ENCODE results near the gene TMEM131L. TPM values are rescaled to one million over a fixed set of nuclear protein-coding genes. Genes with fewer than 3 reads are reported as not detected.

TMEM131L gene
- total RNA-seq, 2 donors from 2014 or later = 22.2 to 25.6 TPM

DNA sequence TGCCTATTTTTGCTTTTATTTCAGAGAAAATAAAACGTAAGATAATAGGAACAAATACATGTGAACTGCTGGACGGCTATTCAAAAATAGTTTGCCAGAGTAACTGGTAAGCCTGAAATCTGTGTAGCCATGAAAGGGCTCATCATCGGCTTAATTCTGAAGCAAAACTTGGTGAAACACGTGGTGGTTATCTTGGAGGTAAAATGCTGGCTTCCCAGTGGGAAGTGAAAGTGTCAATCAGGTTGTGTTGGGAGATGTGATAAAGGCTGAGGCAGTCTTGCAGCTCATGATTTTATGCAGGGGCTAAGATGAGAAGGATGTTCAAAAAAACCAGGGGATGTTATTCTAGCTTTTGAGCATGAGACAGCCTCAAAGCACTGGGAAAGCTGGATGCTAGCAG, 181.8 kb downstream of the TMEM131L start:
- Histone ChIP-seq H3K9me3 (peaks cover 4% of the 10 kb centered on the region), H3K27me3 (replicated peaks; ENCODE audit: insufficient read depth) (no peaks in the 10 kb centered on the region), H3K4me3 (no peak overlapping the region), H3K36me3 (no peaks in the 10 kb centered on the region), H3K27ac (peak overlapping the region; percentile 27 to 51), H3K4me1 (ENCODE audit: control insufficient read depth in 1 of 2, low read depth in 2 of 2) (peaks cover 16 to 42% of the 10 kb centered on the region in 2 donors)
- TF ChIP-seq, protein P1, sequence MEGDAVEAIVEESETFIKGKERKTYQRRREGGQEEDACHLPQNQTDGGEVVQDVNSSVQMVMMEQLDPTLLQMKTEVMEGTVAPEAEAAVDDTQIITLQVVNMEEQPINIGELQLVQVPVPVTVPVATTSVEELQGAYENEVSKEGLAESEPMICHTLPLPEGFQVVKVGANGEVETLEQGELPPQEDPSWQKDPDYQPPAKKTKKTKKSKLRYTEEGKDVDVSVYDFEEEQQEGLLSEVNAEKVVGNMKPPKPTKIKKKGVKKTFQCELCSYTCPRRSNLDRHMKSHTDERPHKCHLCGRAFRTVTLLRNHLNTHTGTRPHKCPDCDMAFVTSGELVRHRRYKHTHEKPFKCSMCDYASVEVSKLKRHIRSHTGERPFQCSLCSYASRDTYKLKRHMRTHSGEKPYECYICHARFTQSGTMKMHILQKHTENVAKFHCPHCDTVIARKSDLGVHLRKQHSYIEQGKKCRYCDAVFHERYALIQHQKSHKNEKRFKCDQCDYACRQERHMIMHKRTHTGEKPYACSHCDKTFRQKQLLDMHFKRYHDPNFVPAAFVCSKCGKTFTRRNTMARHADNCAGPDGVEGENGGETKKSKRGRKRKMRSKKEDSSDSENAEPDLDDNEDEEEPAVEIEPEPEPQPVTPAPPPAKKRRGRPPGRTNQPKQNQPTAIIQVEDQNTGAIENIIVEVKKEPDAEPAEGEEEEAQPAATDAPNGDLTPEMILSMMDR (IDR thresholded peaks at IDR 0.05) = no peak
- ATAC-seq (ENCODE audit: insufficient number of reproducible peaks, low FRiP score, low read depth) (no peak), DNase-seq (ENCODE audit: low spot score) (no peak)

DNA sequence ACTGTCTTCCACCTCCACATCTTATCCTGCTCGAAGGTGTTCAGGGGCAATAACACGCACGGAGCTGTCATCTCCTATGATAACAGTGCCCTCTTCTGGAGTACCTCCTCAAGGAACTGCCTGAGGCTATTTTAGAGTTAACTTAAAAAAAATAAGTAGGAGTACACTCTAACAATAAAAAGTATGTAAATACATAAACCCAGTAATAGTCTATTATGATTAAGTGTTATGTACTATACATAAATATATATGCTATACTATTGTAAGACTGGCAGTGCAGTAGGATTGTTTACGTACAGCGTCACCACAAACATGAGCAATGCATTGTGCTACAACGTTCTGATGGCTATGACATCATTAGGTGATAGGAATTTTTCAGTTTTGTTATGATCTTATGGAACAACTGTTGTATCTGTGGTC, 183.4 kb downstream of the TMEM131L start:
- Histone ChIP-seq H3K9me3 (peaks cover 4% of the 10 kb centered on the region), H3K27ac (no peak overlapping the region), H3K27me3 (replicated peaks; ENCODE audit: insufficient read depth) (no peaks in the 10 kb centered on the region), H3K4me1 (ENCODE audit: control insufficient read depth in 1 of 2, low read depth in 2 of 2) (peaks cover 16 to 42% of the 10 kb centered on the region in 2 donors), H3K4me3 (no peak overlapping the region), H3K36me3 (no peaks in the 10 kb centered on the region)
- TF ChIP-seq, protein P1 (IDR thresholded peaks at IDR 0.05) = no peak
- DNase-seq (ENCODE audit: low spot score) = no peak
- ATAC-seq (ENCODE audit: insufficient number of reproducible peaks, low FRiP score, low read depth) = no peak

DNA sequence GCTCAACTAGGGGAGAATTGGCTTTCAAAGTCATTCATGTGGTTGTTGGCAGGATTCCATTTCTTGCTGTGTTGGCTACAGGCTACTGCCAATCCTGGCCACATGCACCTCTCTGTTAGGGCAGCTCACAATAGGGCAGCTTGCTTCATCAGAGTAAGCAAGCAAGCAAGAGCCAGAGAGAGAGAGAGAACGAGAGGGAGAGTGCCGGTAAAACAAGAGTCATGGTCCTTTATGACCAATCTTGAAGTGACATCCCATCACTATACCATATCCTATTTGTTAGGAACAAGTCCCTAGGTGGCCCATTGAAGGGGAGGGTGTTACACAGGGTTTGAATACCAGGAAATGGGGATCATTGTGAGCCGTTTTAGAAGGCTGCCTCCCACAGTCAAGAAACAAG, 185.0 kb downstream of the TMEM131L start:
- TF ChIP-seq, protein P1 (IDR thresholded peaks at IDR 0.05) = no peak
- DNase-seq (ENCODE audit: low spot score) (no peak), ATAC-seq (ENCODE audit: insufficient number of reproducible peaks, low FRiP score, low read depth) (no peak)
- H3K9me3 ChIP-seq = no peaks in the 10 kb centered on the region
- no peaks in the 10 kb centered on the region for H3K36me3 ChIP-seq
- peaks cover 18 to 50% of the 10 kb centered on the region in 2 donors for H3K4me1 ChIP-seq (ENCODE audit: control insufficient read depth in 1 of 2, low read depth in 2 of 2)
- H3K27ac ChIP-seq = peak overlapping the region; percentile 40 to 48
- no peak overlapping the region for H3K4me3 ChIP-seq
- H3K27me3 ChIP-seq (replicated peaks; ENCODE audit: insufficient read depth) = no peaks in the 10 kb centered on the region

DNA sequence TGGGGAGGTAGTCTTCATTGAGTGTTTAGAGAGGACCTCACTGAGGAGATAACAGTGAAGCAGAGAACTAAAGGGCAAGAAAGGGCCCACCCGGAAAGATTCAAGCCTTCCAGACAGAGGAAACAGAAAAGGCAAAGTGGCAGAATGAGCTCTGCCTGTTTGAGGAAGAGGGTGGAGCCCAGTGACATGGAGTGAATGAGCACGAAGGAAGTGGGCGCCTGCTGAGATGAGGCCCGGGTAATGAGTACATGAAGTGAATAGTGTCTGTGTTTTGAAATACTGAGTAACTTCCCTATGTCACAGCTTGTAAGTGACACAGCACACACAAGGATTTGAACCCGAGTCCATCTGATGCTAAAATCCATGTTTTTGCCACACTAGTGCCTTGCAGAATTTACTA, 185.4 kb downstream of the TMEM131L start:
- DNase-seq (ENCODE audit: low spot score) (no peak), ATAC-seq (ENCODE audit: insufficient number of reproducible peaks, low FRiP score, low read depth) (no peak)
- TF ChIP-seq, protein P1 (IDR thresholded peaks at IDR 0.05) = no peak

DNA sequence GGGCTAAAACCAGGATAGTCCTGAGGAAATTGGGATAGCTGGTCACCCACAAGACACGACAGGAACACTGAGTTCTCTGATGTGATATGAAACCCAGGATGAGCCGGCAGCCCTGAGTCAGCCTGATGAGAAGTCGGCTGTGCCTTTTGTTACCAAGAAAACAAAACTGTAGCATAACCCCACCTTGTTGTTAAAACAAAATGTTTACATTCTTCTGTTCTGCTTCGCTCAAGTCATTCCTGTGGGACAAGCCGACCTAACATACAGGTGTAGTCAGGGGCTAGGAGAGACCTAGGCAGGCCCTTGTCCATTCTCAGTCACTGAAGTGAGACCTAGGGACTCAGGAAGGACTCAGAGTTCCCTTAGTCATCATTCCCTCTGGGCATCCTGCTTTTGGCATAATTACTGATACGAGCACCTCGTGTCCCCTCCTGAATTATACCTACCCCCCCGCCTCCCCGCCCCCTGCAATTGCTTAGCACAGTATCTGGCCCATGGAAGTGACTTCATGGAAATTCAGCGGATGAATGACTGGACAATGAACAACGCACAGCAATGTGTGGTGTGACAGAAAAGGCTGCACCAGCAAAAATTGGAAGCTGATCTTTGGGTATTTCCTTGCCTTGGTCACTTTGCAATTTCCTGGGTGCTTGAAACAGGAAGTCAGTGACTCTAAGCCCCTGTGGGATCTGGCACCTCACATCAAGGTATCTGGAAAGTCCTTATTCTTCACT, 186.1 kb downstream of the TMEM131L start:
- Histone ChIP-seq H3K4me3 (no peak overlapping the region), H3K27me3 (replicated peaks; ENCODE audit: insufficient read depth) (no peaks in the 10 kb centered on the region), H3K36me3 (no peaks in the 10 kb centered on the region), H3K27ac (peak overlapping the region in 1 of 2 donors; percentile 48), H3K4me1 (ENCODE audit: control insufficient read depth in 1 of 2, low read depth in 2 of 2) (peaks cover 19 to 49% of the 10 kb centered on the region in 2 donors), H3K9me3 (no peaks in the 10 kb centered on the region)
- DNase-seq (ENCODE audit: low spot score) (no peak), ATAC-seq (ENCODE audit: insufficient number of reproducible peaks, low FRiP score, low read depth) (no peak)
- TF ChIP-seq, protein P1 (IDR thresholded peaks at IDR 0.05) = no peak

More for the DNA sequence above, 185.4 kb downstream of the TMEM131L start:
- no peaks in the 10 kb centered on the region for H3K9me3 ChIP-seq
- no peaks in the 10 kb centered on the region for H3K36me3 ChIP-seq
- H3K4me1 ChIP-seq (ENCODE audit: control insufficient read depth in 1 of 2, low read depth in 2 of 2) = peaks cover 19 to 50% of the 10 kb centered on the region in 2 donors
- peak overlapping the region; percentile 40 to 48 for H3K27ac ChIP-seq
- H3K27me3 ChIP-seq (replicated peaks; ENCODE audit: insufficient read depth) = no peaks in the 10 kb centered on the region
- H3K4me3 ChIP-seq = no peak overlapping the region

All from thoracic aorta (tissue), 2 donors.